Anterior cingulate cortex (tissue), 58 donors: ENCODE results near the gene SEMA4D.
A peak's percentile ranks its signal among the peaks of the same experiment; 100 is the strongest.

ENCODE experiments used
- DNase-seq, 58 donors: peaks; one replicate each; lab custom pipeline; 2025; lab: John Stamatoyannopoulos, UW

The SEMA4D gene

DNA sequence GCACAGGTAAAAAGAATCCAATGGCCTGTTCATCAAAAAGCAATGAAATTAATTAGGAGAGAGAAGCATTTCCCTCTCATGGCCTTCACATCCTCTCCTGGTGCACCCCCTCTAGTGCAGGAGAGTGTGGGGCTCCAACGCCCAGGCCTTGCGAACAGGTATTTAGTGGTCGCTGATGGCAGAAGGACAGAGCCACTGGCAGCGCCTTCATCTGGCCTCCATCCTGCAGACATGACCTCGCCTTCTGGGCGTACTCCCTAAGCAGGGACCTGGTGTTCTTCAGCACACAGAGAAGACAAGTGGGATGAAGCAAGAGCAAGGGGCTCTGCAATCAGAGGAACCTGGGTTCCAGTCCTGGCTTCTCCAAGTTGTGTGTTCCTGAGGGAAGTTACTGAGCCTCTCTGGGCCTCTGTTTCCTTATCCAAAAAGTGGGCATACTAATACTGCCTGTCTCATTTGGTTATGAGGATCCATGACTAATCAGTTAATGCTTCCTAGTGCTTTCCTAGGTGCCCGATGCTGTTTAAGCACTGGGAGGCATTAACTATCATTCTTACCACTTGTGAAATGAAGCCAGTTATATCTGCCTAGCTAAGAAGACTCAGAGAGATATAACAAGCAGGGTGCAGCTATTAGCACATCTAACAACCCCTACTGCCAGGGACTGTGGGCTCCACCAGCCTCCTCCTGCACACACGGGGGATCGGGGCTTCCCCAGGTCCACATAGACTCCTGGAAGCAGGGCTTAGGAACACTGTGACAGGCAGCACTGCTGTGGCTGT, 77.3 kb downstream of the SEMA4D start:
- DNase-seq = no peak

DNA sequence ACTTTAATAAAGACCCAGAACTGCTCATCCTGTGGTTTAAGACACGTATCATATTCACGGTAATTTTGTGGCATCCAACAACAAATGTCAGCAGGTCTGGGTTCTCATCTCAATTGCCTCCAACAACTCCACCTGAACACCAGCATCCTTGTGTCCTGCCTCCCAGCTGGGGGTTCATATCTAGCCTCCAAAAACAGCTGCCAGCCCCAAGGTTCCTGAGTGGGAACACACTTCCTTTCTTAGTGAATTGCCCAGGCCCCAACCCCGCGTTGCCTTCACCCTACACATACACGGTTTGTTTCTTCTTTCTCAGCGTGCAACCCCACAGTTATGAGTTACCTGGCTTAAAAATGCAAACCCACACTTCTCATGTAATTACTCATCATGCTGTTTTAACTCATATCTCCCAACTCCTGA, 77.9 kb downstream of the SEMA4D start:
- no peak for DNase-seq

GRCh38 chr9:89418882-89419640, 78.9 kb downstream of the SEMA4D start:
- no peak for DNase-seq

DNA sequence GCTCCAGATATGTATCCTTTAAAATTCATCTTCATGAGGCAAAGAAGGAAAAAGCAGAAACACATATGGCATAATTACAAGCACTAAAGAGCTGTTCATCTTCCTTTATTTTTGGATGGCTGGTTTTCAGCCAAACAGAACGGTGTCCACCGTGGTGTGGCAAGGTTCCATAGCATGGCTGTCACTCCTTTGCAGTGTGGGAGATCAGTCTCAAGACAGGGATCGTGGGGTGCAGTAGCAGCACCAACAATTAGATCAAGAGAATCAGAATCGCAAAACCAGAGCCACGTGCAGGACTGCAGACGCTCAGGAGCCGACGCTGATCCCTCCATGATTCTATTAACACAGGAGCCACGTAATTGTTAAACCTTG, 79.5 kb downstream of the SEMA4D start:
- peak in 5 of 58 donors; percentile 19 to 51 (median 47) for DNase-seq

GRCh38 chr9:89417832-89418473, 80.0 kb downstream of the SEMA4D start:
- DNase-seq = peak in 2 of 58 donors; percentile 43 to 47

GRCh38 chr9:89414670-89415324, 83.1 kb downstream of the SEMA4D start:
- DNase-seq = no peak

- DNase-seq = no peak
Observed at GRCh38 chr9:89413963-89414638, 83.8 kb downstream of the SEMA4D start.

GRCh38 chr9:89412951-89413350, 85.0 kb downstream of the SEMA4D start:
- no peak for DNase-seq

DNA sequence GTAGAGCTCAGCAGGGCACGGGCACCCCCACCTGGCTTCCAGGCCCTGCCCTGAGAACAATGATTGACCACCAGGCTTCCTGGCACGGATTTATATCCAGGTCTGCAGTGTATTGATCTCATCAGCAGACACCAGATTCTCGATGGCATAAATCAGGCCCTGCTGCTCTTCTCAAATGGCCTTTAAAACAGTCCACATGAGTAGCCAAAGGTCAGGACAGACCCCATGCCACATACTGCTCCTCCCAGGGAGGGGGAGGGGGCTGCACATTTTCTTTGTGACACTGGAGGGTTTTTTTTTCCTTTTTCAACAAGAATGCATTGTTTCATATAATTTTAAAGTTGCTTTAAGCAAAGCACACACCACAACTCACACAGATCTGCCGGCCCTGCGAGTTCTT, 85.4 kb downstream of the SEMA4D start:
- no peak for DNase-seq

DNA sequence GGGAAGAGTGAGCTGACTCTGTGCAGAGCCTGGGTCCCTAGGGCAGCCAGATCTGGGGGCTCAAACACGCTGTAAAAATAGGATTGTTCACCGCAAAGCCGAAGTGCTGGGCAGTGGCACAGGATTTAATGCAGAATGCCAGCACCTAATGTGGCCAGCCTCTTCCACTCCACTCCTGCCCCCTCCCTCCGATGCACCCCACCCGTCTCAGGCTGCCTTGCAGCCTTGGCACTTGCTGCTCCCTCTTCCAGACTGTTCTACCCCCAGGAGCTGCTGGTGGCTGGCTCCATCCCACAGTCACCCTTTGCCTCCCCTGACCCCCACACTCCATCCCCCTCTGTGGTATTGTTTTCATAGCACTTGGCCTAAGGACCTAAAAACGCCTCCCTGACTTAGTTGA, 86.2 kb downstream of the SEMA4D start:
- DNase-seq = no peak

- DNase-seq = no peak
Observed at GRCh38 chr9:89410641-89411350, 87.1 kb downstream of the SEMA4D start.

DNA sequence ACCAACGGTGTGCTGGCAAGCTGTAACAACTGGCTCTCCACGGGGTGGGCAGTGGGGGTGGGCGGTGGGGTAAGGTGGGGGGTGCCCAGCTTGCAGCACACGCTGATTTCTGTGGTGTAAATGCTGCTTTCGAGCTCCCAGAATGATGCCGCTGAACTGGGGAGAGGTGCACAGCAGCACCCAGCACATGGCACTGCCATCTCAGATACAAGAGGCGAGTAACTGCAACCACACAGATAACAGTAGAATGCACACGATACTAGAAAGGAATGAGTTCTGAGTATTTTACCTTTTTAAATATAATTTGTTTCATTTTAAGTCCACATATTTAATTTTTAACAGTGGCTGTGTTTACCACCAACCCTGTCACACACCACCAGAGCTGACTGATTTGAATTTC, 87.9 kb downstream of the SEMA4D start:
- DNase-seq = no peak

- DNase-seq = no peak
Observed at GRCh38 chr9:89409466-89409865, 88.4 kb downstream of the SEMA4D start.

GRCh38 chr9:89408628-89409101, 89.2 kb downstream of the SEMA4D start:
- DNase-seq = peak in 9 of 58 donors; percentile 18 to 57 (median 34)

GRCh38 chr9:89407070-89407469, 90.8 kb downstream of the SEMA4D start:
- no peak for DNase-seq

DNA sequence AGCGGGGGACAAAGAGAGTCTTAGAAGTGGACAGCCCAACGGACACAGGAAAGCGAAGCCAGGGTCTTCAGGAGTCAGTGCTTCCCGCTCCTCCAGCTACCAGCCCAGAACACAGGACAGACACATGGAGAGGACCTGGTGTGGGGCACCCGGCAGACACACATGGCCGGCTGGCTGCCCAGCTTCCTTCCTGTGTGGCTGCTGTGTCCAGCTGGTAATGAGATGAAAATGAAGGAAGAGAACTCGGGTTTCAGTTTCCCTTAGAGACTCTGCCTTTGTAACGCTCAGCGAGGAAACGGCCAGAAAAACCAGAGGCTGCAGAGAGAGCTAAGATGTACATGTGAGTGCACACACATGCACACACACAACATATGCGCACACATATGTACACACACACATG, 92.1 kb downstream of the SEMA4D start:
- DNase-seq = peak in 17 of 58 donors; percentile 19 to 66 (median 40)

GRCh38 chr9:89404074-89404473, 93.8 kb downstream of the SEMA4D start:
- peak in 13 of 58 donors; percentile 19 to 52 (median 32) for DNase-seq

DNA sequence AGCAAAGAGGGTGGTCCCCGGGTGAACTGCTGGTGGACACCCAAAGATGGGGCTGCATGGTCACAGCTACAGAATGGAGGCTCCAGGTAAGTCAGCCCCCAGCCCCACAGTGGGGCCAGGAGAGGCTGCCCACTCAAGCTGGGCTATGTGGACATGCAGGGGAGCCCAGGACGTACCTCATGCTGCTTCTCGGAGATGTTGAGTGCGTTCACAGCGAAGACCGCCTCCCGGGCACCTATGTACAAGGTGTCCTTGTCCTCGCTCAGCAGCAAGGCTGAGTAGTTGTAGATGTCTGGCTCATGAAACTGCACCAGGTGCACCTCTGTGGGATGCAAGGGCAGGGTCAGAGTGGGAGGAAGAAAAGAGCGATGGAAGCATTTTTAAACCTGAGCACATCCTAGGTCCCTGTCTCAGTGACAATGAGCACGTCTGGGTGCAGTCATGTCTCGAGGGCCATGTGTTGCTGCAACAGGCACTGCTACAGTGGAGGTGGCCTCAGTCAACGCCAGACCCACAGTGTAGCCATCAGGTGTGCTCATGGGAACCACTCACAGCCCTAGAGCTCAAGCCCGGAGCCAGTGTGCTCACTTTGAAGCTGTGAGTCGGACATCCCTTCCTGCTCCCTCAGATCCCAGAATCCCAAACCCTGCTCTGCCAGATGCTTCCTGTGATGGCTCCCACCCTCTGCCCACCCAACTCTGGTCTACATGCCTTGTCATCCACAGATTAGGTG, 95.1 kb downstream of the SEMA4D start:
- no peak for DNase-seq
